Neural crest cell (in vitro differentiated cells): ENCODE data around the gene ATG9B. TPM values are rescaled to one million over a fixed set of nuclear protein-coding genes. Genes with fewer than 3 reads are reported as not detected.
A peak's percentile ranks its signal among the peaks of the same experiment; 100 is the strongest.
"Not testable (repeated sequence)": the region's sequence is repeated elsewhere in the genome, so short reads cannot be mapped to it uniquely, and the experiment has no call there.

Experiments
- DNase-seq: peaks from one replicate; pipeline ENCODE4 v3.0.0; 2021; ENCODE audit warnings: low read depth, mixed read lengths, low spot score
- H3K27ac Mint-ChIP-seq: one replicate; pipeline ENCODE4 v1.8.0; 2021; ENCODE audit warnings: mild to moderate bottlenecking, mixed read lengths; ENCODE audit not compliant: unreplicated experiment
- H3K27me3 Mint-ChIP-seq: 2 replicates; pipeline ENCODE4 v1.8.0; 2021; ENCODE audit warnings: low read depth, mild to moderate bottlenecking, mixed read lengths
- H3K36me3 Mint-ChIP-seq: 2 replicates; pipeline ENCODE4 v1.8.0; 2021; ENCODE audit warnings: low read depth, mild to moderate bottlenecking, mixed read lengths
- H3K4me1 Mint-ChIP-seq: 2 replicates; pipeline ENCODE4 v1.8.0; 2021; ENCODE audit warnings: mixed read lengths
- H3K4me3 Mint-ChIP-seq: one replicate; pipeline ENCODE4 v1.8.0; 2021; ENCODE audit warnings: mild to moderate bottlenecking, mixed read lengths
- H3K9me3 Mint-ChIP-seq: 2 replicates; pipeline ENCODE4 v1.8.0; 2021; ENCODE audit warnings: mixed read lengths
- total RNA-seq: library from RNA; stranded (reverse); gene quantifications from 2 replicates; pipeline ENCODE4 v1.2.1, GENCODE V29; 2021
- TF ChIP-seq, protein P1 (sequence below): fragments of 200-600 bp; sonication (generic); conservative IDR thresholded peaks from 2 replicates; pipeline ENCODE4 v1.5.0; 2021; ENCODE audit warnings: antibody characterized with exemption, mild to moderate bottlenecking

The ATG9B gene
- total RNA-seq, 1 donor from 2014 or later, result 8.0 TPM

DNA sequence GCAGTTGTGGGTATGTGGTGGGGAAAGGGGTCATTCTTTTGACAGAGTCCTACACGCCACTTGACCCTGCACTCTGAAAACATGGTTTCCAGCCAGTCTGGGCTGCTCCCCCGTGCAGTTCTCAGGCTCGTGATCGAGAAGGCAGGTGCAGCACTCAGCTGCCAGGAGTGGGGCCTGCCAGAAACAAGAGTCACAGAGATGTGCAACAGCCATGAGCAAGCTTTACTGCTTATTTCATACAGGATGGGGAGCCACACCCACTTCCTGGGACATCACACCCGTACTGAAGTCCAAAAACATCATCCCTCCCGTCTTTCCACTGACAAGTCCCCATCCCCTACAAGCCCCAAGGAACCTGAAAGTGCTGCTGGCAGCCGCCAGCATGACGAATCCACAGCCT is 9.3 kb downstream of the ATG9B start:
- Mint-ChIP-seq H3K27me3 (peaks cover 20% of the 10 kb centered on the region), H3K27ac (no peak overlapping the region), H3K9me3 (no peaks in the 10 kb centered on the region), H3K4me1 (peaks cover 59% of the 10 kb centered on the region), H3K36me3 (no peaks in the 10 kb centered on the region), H3K4me3 (peak overlapping the region; percentile 51)
- DNase-seq, result no peak
- TF ChIP-seq, protein P1, sequence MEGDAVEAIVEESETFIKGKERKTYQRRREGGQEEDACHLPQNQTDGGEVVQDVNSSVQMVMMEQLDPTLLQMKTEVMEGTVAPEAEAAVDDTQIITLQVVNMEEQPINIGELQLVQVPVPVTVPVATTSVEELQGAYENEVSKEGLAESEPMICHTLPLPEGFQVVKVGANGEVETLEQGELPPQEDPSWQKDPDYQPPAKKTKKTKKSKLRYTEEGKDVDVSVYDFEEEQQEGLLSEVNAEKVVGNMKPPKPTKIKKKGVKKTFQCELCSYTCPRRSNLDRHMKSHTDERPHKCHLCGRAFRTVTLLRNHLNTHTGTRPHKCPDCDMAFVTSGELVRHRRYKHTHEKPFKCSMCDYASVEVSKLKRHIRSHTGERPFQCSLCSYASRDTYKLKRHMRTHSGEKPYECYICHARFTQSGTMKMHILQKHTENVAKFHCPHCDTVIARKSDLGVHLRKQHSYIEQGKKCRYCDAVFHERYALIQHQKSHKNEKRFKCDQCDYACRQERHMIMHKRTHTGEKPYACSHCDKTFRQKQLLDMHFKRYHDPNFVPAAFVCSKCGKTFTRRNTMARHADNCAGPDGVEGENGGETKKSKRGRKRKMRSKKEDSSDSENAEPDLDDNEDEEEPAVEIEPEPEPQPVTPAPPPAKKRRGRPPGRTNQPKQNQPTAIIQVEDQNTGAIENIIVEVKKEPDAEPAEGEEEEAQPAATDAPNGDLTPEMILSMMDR, result no peak

DNA sequence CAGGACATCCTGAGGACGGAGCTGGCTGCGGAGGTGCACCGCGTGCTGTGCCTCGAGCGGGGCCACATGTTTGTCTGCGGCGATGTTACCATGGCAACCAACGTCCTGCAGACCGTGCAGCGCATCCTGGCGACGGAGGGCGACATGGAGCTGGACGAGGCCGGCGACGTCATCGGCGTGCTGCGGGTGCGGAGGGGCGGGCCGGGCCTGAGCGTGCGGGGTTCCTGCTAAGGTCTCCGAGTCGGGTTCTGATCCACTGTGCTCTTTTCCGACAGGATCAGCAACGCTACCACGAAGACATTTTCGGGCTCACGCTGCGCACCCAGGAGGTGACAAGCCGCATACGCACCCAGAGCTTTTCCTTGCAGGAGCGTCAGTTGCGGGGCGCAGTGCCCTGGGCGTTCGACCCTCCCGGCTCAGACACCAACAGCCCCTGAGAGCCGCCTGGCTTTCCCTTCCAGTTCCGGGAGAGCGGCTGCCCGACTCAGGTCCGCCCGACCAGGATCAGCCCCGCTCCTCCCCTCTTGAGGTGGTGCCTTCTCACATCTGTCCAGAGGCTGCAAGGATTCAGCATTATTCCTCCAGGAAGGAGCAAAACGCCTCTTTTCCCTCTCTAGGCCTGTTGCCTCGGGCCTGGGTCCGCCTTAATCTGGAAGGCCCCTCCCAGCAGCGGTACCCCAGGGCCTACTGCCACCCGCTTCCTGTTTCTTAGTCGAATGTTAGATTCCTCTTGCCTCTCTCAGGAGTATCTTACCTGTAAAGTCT is 10.4 kb downstream of the ATG9B start:
- Mint-ChIP-seq H3K27me3 (peaks cover 16% of the 10 kb centered on the region), H3K9me3 (no peaks in the 10 kb centered on the region), H3K4me3 (peak overlapping the region; percentile 67), H3K36me3 (no peaks in the 10 kb centered on the region), H3K27ac (no peak overlapping the region), H3K4me1 (peaks cover 51% of the 10 kb centered on the region)
- DNase-seq, result no peak
- TF ChIP-seq, protein P1, result no peak

DNA sequence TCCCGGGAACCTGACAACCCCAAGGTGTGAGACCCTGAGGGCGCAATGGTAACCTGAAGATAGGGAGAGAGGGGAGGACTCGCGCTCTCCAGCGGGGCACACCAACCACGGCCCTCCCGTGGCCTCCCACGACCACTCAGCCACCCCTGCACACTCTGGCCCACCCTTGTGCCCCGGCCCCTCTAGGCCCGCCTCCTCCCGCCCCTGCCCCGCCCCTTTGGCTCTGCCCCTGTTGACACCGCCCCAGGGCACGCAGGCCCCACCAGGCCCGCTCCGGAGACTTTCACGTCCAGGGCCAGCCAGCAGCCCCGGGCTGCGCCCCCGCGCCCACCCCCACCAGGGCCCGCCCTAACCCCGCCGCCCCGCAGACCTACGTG is 10.9 kb downstream of the ATG9B start:
- TF ChIP-seq, protein P1, result no peak
- Mint-ChIP-seq H3K27me3 (peaks cover 14% of the 10 kb centered on the region), H3K4me1 (peaks cover 51% of the 10 kb centered on the region), H3K27ac (no peak overlapping the region), H3K36me3 (no peaks in the 10 kb centered on the region), H3K4me3 (no peak overlapping the region), H3K9me3 (no peaks in the 10 kb centered on the region)
- no peak for DNase-seq

- no peak for DNase-seq
- Mint-ChIP-seq H3K4me1 (peaks cover 51% of the 10 kb centered on the region), H3K9me3 (no peaks in the 10 kb centered on the region), H3K4me3 (peak overlapping the region; percentile 54), H3K27ac (no peak overlapping the region), H3K27me3 (peaks cover 10% of the 10 kb centered on the region), H3K36me3 (no peaks in the 10 kb centered on the region)
- TF ChIP-seq, protein P1, result peak; percentile 68
These were observed 11.4 kb downstream of the ATG9B start for GRCh38 chr7:151012911-151013347.

DNA sequence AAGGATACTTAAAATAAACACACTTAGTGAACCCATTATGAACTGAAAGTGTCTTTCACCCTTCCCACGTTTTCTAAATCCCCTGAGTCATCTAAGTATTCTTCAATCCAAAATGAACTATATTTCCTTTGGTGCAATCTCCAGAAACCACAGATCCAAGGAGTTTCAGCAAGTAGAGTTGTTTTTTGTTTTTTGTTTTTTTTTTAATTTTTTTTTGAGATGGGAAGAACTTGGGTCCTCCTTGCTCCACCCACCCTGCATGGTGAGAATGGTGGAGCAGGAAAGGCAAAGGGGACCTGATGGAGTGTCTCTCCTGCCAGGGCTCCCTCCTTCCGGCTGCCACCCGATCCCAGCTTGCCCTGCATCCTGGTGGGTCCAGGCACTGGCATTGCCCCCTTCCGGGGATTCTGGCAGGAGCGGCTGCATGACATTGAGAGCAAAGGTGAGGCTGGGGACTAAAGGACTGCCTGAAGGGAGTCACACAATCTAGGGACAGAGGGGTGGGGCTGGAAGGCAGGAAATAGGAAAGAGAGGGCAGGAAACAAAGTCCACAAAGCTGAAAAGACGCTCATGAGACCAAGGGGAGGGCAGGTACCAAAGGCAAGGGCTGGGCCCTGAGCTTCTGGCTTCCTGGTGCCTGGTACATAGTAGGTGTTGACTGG is 12.1 kb downstream of the ATG9B start:
- Mint-ChIP-seq H3K4me3 (peak overlapping the region; percentile 54), H3K27ac (peak overlapping the region; percentile 75), H3K36me3 (no peaks in the 10 kb centered on the region), H3K27me3 (peaks cover 6% of the 10 kb centered on the region), H3K4me1 (peaks cover 48% of the 10 kb centered on the region), H3K9me3 (no peaks in the 10 kb centered on the region)
- DNase-seq, result no peak
- TF ChIP-seq, protein P1, result no peak

DNA sequence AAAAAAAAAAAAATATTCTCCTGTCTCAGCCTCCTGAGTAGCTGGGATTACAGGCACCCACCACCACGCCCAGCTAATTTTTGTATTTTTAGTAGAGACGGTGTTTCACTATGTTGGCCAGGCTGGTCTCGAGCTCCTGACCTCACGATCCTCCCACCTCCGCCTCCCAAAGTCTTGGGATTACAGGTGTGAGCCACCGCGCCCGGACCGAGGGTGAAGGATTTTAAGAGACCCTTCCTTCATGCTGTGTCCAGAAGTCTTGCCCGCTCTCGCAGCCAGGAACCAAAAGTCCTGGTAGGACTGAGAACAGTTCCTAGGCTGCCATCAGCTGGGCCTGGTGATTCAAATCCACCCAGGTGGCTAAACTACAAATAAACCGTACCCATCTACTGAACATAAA is 12.7 kb downstream of the ATG9B start:
- peaks cover 47% of the 10 kb centered on the region for H3K4me1 Mint-ChIP-seq
- peak overlapping the region; percentile 75 for H3K27ac Mint-ChIP-seq
- H3K36me3 Mint-ChIP-seq, H3K4me3 Mint-ChIP-seq, H3K27me3 Mint-ChIP-seq, DNase-seq, H3K9me3 Mint-ChIP-seq: not testable (repeated sequence)
